DOHH2 (cell line): ENCODE measurements around the gene AURKA.

Experiments
- H3F3A ChIP-seq: fragments of 200-600 bp; sonication (generic), shearing (Covaris generic); 2 replicates; pipeline ENCODE4 v1.6.0; 2016; ENCODE audit warnings: antibody characterized with exemption, mild to moderate bottlenecking; ENCODE audit not compliant: control insufficient read depth, insufficient read depth
- H3K27ac ChIP-seq: fragments of 200-600 bp; sonication (generic); 2 replicates; pipeline ENCODE4 v1.5.1; 2014; ENCODE audit warnings: low read depth, mild to moderate bottlenecking, low read length, moderate library complexity
- H3K27me3 ChIP-seq: fragments of 200-600 bp; sonication (generic); 2 replicates; pipeline ENCODE4 v1.6.1; 2014; ENCODE audit warnings: mild to moderate bottlenecking, low read length, mixed read lengths; ENCODE audit not compliant: control insufficient read depth
- H3K36me3 ChIP-seq: fragments of 200-600 bp; sonication (generic); 2 replicates; pipeline ENCODE4 v1.6.1; 2014; ENCODE audit warnings: mild to moderate bottlenecking, low read length, moderate library complexity, mixed read lengths; ENCODE audit not compliant: control insufficient read depth
- H3K4me1 ChIP-seq: fragments of 200-600 bp; sonication (generic); 2 replicates; pipeline ENCODE4 v1.6.1; 2014; ENCODE audit warnings: mild to moderate bottlenecking, low read length, mixed read lengths; ENCODE audit not compliant: control insufficient read depth
- H3K4me2 ChIP-seq: fragments of 200-600 bp; sonication (generic); 2 replicates; pipeline ENCODE4 v1.6.0; 2014; ENCODE audit warnings: mild to moderate bottlenecking, low read length, moderate library complexity
- H3K4me3 ChIP-seq: fragments of 200-600 bp; sonication (generic); 2 replicates; pipeline ENCODE4 v1.5.1; 2014; ENCODE audit warnings: mild to moderate bottlenecking, low read length, mixed read lengths
- H3K79me2 ChIP-seq: fragments of 200-600 bp; sonication (generic); 2 replicates; pipeline ENCODE4 v1.6.1; 2014; ENCODE audit warnings: mild to moderate bottlenecking, low read length, mixed read lengths; ENCODE audit not compliant: control insufficient read depth
- H3K9me2 ChIP-seq: fragments of 200-600 bp; sonication (generic); replicated peaks from 2 replicates; pipeline ENCODE4 v1.6.1; 2014; ENCODE audit warnings: mild to moderate bottlenecking, low read length, mixed read lengths; ENCODE audit not compliant: control insufficient read depth
- H3K9me3 ChIP-seq: fragments of 200-600 bp; sonication (generic); 2 replicates; pipeline ENCODE4 v1.6.1; 2014; ENCODE audit warnings: antibody characterized with exemption, low read length, mixed read lengths; ENCODE audit not compliant: control insufficient read depth, insufficient read depth
- H4K20me1 ChIP-seq: fragments of 200-600 bp; sonication (generic); 2 replicates; pipeline ENCODE4 v1.6.0; 2014; ENCODE audit warnings: low read depth, mild to moderate bottlenecking, antibody characterized with exemption, low read length, moderate library complexity; ENCODE audit not compliant: control insufficient read depth, insufficient read depth
- CTCF ChIP-seq: fragments of 200-600 bp; sonication (generic); IDR thresholded peaks from one replicate; pipeline ENCODE4 v1.5.1; 2014; ENCODE audit warnings: antibody characterized with exemption, mild to moderate bottlenecking, low read depth, low read length; ENCODE audit not compliant: poor library complexity, severe bottlenecking
- EZH2phosphoT487 ChIP-seq: fragments of 200-600 bp; sonication (generic); IDR thresholded peaks from 2 replicates; pipeline ENCODE4 v1.6.1; 2017; ENCODE audit warnings: borderline replicate concordance, mild to moderate bottlenecking, antibody characterized with exemption, low read length, moderate library complexity, mixed read lengths

Gene AURKA

GRCh38 chr20:56423211-56423610 is 31.2 kb upstream of the AURKA start:
- Histone ChIP-seq H3K9me2 (no peaks in the 10 kb centered on the region), H3K4me1 (peaks cover 7% of the 10 kb centered on the region), H3K27me3 (no peaks in the 10 kb centered on the region; the same call in 1 of the 2 replicates), H3K27ac (no peak overlapping the region), H3K4me2 (no peak overlapping the region), H4K20me1 (no peaks in the 10 kb centered on the region), H3K36me3 (no peaks in the 10 kb centered on the region), H3K4me3 (no peak overlapping the region), H3K79me2 (no peaks in the 10 kb centered on the region), H3F3A (no peaks in the 10 kb centered on the region), H3K9me3 (no peaks in the 10 kb centered on the region)
- TF ChIP-seq CTCF, result no peak
- TF ChIP-seq EZH2phosphoT487, result no peak

GRCh38 chr20:56422824-56423189 is 30.8 kb upstream of the AURKA start:
- no peaks in the 10 kb centered on the region; the same call in 1 of the 2 replicates for H3K27me3 ChIP-seq
- H3K4me1 ChIP-seq, result peaks cover 3% of the 10 kb centered on the region
- TF ChIP-seq CTCF, result no peak
- no peak for TF ChIP-seq EZH2phosphoT487
- H3K4me2 ChIP-seq, result no peak overlapping the region
- H3K36me3 ChIP-seq, result no peaks in the 10 kb centered on the region
- no peak overlapping the region for H3K4me3 ChIP-seq
- no peaks in the 10 kb centered on the region for H3K79me2 ChIP-seq
- no peak overlapping the region for H3K27ac ChIP-seq
- H3F3A ChIP-seq, result no peaks in the 10 kb centered on the region
- H4K20me1 ChIP-seq, result no peaks in the 10 kb centered on the region
- H3K9me2 ChIP-seq, result no peaks in the 10 kb centered on the region
- no peaks in the 10 kb centered on the region for H3K9me3 ChIP-seq

GRCh38 chr20:56422076-56422823 is 30.2 kb upstream of the AURKA start:
- H3F3A ChIP-seq, result no peaks in the 10 kb centered on the region
- H3K79me2 ChIP-seq, result no peaks in the 10 kb centered on the region
- no peak overlapping the region for H3K4me2 ChIP-seq

More at GRCh38 chr20:56422076-56422823, 30.2 kb upstream of the AURKA start:
- Histone ChIP-seq H3K27ac (no peak overlapping the region), H4K20me1 (no peaks in the 10 kb centered on the region), H3K36me3 (no peaks in the 10 kb centered on the region), H3K9me3 (no peaks in the 10 kb centered on the region), H3K27me3 (no peaks in the 10 kb centered on the region; the same call in 1 of the 2 replicates), H3K9me2 (no peaks in the 10 kb centered on the region), H3K4me1 (no peaks in the 10 kb centered on the region), H3K4me3 (no peak overlapping the region)
- no peak for TF ChIP-seq EZH2phosphoT487
- no peak for TF ChIP-seq CTCF
